GM21619 (cell line): ENCODE data around the gene CEP126.

Experiments
- ATAC-seq: cut with Tn5 transposase; IDR thresholded peaks from one replicate; pipeline ENCODE4 v1.9.1; 2021; ENCODE audit not compliant: unreplicated experiment

CEP126 gene

DNA sequence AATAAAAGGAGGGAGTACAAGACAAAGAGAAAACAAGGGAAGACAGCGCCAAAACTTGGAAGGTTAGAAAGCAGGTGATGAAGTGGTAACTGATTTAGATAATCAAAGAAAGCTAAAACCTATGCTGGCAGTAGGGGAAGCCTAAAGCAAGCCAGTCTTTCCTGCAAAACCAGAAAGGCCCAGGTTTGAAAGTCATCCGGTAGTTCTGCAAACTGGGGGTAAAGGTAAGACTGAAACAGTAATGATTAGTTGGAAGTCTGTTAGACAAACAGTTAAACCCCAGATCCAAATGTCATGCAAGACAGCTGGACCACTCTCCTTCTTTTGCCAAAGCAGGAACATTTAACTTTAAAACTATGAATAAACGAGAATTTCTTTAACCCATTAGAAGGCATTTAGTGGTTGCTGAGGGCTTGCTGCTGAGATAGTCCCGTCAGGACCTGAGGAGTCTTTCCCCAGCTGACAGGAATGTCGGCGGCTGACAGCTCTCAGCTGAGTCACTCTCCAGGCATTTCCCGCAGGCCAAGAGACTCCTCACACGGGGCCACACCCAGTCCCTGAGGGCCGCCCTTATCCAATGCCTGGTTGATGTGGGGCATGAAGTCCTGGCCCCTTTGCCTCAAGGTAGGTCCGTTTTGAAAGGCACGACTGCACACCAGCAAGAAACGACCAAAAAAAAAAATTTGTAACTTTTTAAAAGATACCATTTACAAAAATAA is 96.1 kb downstream of the CEP126 start:
- ATAC-seq = no peak

DNA sequence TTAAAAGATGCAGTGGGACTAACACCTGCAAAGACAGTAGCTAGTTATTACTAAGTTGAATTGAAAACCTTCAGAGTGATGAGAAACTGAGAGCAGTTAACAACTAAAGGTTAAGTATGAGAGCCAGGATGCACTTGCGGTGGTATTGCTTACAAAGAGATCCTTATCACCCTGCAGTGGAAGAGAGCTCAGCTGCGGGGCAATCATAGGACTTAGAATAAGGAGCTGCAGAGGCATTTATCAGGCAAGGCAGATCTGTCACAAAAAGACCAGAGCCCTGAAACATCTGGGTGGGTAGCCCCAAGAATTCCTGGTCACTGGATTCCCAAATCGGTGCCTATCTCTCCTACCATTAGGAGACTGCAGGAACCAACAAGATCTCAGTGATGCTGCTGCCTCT is 98.1 kb downstream of the CEP126 start:
- no peak for ATAC-seq

DNA sequence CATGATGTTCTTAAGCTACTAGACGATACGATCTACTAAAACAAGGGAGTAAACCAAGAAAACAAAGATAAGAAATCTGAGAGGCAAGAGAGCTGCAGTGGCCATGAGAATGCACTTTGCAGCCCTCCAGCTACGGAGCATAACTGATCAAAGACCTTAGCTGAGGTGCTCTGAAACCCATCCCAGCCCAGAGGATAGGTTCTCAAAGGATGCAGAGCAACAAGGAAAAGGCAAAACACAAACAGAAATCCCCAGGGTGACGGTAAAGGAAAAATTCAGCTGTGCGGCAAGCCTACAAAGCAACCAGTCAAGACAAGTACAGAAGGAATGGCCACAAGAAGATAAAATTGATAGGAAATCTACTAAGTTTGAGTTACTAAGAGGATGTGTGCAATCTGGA is 99.9 kb downstream of the CEP126 start:
- ATAC-seq = no peak

DNA sequence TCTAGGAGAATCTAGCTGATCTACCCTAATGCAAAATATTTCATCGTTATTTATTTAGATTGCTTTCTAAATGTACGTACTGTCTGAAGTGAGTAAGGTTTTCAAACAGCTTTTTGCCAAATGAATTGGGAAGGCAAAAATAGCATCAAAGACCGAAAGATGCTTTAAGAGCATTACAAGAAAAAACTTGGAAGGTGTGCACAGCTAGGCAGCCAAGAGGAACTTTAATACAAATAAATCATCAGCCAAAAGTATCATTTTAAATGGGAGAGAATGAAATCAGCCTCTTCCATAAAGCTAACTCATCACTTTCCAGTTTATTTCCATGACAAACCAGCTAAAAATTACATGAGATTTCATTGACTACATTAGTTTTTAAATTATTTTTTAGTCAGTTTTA is 102.2 kb downstream of the CEP126 start:
- no peak for ATAC-seq

DNA sequence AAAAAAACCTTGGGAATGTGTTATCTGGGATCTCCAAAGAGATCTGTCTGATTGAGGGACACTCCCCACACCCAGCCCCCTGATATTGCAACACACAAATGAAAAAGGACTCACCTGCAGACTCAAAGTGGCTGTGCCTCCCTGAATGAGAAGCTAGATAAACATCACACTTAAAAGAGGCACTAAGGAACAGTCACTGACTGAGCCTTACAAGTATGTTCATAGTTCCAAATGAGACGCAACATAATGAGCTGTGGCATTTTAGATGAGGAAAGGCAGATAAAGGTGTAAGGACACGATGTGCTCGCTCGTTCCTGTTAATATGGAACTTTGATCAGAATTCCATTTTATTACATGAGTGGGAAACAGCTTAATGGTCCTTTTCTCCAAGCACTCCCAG is 111.4 kb downstream of the CEP126 start:
- no peak for ATAC-seq

DNA sequence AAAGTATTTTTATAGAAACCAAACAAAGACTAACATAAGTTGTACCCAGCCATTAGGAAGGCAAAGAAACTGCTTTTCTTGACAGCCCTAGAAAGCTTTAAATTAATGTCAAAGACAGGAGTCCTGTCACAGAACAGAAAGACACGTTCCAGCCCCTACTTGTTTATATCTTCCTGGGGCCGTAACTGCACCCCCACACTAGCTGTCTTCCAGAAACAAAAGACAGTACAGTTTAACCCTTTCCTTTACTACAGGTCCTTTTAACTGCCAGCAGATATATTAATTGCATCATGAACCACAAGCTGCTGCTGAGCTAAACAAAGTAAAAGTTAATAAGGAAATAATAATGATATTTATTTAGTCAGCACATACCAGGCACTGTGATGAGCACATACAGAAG is 112.1 kb downstream of the CEP126 start:
- no peak for ATAC-seq

DNA sequence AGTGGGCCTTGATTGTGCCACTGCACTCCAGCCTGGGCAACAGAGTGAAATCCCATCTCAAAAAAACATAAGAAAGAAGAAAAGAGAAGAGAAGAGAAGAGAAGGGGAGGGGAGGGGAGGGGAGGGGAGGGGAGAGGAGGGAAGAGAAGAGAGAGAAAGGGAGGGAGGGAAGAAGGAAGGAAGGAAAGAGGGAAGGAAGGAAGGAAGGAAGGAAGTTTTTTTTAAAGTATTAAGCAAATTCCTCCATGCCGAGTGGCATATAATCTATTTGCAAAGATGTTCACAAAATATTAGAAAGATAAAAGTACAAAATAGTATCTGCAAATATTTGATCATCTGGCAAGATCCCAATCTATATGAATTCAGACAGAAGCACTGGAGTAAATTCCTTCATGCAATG is 121.9 kb downstream of the CEP126 start:
- ATAC-seq = no peak

DNA sequence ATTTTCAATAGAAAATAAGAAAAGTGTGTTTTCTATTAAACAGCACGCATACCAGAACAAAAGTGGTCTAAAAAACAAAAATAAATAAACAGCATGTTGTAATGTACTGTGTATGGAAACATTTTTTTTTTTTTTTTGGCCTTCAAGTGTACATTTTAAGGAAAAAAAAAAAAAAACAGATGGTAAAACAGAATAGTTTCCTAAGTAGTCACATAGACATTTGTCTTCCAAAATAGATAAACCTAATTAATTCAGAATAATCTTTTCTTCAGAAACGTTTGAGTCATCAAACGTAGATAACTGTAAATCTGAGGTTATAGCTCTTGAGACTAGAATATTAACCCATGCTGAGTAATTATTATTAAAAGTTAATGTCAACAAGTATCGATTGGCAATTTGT is 132.0 kb downstream of the CEP126 start:
- ATAC-seq = no peak

DNA sequence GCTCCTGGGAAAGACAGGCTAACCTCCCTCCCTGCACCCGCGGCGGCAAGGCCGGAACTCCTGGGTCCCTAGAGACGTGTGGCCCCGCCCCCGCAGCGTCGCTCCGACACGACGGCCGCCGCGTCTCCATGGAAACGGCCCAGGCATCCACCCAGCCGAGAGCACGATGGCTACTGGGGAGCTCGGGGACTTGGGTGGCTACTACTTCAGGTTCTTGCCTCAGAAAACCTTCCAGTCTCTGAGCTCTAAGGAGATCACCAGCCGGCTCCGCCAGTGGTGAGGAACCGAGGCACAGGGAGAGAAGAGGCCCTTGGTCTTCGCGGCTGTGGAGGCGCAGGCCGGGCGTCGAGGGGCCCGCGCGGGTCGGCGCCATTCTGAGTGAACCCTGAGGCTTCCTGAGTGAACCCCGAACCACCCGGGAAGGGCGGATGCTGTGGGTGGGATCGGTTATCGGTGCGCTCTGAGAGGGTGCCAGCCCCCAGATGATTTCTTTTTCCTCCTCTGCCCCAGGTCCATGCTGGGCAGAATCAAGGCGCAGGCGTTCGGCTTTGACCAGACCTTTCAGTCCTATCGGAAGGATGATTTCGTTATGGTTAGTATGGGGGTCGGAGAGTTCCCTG is 132.6 kb downstream of the CEP126 start, which contains the start of gene CFAP300:
CFAP300 (plus strand) TSS at position 133 of the 620 bp plus-strand sequence; CDS start at position 167, 34 bp downstream.
- peak; percentile 47 for ATAC-seq
